KBM-7 (cell line): ENCODE data around the gene KLK7.
"Not testable (repeated sequence)": the region's sequence is repeated elsewhere in the genome, so short reads cannot be mapped to it uniquely, and the experiment has no call there.

ENCODE experiments used
- DNase-seq: peaks from one replicate; pipeline ENCODE4 v3.0.0-alpha.2; 2015
- in situ Hi-C: fragments of 300-500 bp; cut with MboI; formaldehyde crosslinking; loops from 2 replicates; pipeline ENCODE4 v1.14.3; 2020; ENCODE audit warnings: low sequenced_read_pairs, low pct_unique_long_range_greater_than_20kb, mixed read lengths

The KLK7 gene

DNA sequence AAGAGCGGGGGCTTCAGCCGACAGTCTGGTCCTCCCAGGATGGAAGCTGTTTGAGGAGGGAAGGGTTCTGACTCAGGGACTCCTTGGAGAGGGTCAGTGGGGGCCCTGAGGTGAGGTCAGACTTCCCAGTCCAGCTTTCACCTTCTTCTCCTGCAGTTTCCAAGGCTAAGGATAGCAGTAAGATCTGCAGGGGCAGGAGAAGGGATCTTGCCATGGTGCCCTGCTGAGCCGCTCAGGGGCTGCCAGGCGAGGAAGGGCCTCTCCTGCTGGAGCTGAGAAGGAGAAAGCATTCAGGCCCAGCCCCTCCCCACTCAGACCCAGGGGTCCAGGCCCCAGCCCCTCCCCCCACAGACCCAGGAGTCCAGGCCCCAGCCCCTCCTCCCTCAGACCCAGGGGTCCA is 1.5 kb downstream of the KLK7 start:
- in situ Hi-C loops: no loop called here
- DNase-seq: no peak

DNA sequence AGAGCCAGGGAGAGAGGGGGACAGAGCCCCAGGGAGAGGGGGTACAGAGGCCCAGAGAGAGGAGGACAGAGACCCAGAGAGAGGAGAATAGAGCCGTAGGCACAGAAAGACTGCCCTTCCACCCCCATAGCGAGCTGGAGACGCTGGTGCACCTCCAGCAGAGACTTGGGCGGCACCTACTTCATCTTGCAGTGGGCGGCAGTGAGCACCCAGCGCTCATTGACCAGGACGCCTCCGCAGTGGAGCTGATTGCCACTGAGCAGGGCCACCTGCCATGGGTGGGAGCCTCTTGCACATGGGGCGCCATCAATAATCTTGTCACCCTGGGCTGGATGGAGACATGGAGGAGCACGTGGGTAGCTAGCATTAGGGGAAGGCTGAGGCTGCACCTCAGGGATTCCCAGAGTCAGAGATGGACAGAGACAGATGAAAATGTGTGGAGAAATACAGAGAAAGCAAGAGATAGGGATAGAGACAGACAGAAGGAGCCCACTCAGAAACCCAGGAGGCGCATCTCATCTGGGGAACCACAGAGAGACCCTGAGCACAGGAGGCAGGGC is 2.0 kb downstream of the KLK7 start:
- DNase-seq: no peak
- in situ Hi-C loops: no loop called here

DNA sequence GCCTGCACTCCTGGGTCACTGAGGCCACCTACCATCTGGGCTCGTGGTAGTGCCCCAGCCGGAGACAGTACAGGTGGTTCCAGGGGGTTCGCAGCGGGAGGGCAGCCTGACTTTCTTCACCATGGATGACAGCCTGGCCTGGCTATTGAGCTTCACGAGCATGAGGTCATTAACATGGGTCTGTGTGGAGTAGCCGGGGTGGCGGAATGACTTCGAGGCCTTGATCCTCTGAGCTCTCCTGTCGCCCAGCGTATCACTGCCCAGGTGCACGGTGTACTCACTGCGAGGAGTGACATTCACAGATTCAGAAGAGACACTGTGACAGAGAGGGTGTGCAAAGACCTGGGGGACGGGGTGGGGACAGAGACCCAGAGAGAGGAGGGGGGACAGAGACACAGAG is 3.5 kb downstream of the KLK7 start:
- DNase-seq: no peak
- in situ Hi-C loops: no loop called here

DNA sequence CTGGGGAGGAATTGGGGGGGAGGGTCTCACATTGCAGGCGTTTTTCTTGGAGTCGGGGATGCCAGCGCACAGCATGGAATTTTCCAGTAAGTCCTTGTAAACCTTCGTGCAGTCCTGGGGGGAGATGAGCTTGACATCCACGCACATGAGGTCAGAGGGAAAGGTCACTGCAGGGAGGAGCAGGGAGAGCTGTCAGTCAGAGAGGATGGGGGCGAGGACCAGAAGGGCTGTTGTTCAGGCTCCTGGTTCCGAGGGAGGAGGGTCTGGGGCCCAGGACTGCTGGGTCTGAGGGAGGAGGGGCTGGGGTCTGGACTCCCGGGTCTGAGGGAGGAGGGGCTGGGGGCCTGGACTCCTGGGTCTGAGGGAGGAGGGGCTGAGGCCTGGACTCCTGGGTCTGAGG is 4.0 kb downstream of the KLK7 start:
- no peak for DNase-seq
- in situ Hi-C loops: no loop called here

DNA sequence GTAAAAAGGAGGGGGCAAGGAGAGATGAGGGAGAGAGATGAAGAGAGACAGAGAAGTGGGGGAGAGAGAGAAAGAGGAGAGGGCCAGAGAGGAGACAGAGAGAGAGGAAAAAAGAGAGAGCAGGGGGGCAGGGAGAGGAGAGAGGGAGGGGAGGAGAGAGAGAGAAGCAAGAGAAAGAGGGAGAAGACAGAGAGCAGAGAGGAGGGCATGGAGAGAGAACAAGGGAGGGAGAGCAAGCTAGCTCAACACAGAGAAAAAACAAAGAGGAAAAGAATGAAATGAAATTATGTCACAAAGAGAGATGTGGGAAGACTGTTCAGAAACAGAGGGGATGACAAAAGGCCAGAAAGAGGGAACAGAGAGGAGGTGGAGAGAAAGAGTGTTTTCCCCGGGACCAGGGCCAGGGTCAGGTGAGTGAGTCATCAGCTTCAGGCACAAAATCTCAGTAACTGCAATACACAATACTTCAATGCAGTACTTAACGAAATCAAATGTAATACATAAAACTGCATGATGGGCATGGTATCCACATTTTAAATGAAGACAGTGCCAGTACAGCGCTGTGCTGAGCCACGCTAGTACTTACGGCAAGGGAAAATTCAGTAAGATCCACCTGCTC is 4.8 kb downstream of the KLK7 start:
- in situ Hi-C loops: no loop called here
- DNase-seq: no peak

DNA sequence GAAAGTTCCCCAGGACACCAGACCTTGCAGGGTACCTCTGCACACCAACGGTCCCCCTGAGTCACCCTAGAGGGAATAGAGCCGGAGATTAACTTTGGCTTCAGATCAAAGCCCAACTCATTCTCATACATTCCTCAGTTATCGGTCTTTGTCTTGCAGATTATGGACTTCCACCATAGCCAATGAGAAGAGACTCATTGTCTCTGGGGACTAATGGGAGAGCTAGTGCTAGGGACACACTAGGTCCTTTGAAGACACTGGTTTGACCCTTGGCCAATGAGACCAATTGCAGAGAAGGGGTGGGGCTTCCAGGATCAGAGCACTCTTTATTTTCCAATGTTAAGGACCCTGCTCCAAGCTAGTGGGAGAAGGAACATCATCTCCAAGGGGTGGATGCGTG is 6.1 kb downstream of the KLK7 start:
- in situ Hi-C loops: no loop called here
- DNase-seq: no peak

DNA sequence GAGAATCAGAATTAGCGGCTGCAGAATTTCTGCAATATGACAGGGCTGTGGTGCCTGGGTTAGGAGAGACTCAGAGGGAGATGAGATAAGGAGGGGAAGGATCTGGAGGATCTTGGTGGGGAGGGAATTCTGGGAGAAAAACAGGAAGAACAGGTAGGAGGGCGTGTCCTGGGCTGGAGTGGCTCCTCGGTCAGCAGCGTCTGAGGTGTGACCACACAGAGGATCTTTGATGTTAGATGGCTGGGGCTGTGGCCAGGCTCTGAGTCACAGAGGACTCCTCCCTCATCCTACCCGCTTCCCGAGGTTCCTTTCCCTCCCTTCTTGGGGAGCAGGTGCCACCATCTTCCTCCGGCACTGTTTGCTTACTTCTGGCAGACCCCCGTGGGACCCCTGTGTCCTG is 8.0 kb downstream of the KLK7 start:
- DNase-seq: no peak
- in situ Hi-C loops: no loop called here

DNA sequence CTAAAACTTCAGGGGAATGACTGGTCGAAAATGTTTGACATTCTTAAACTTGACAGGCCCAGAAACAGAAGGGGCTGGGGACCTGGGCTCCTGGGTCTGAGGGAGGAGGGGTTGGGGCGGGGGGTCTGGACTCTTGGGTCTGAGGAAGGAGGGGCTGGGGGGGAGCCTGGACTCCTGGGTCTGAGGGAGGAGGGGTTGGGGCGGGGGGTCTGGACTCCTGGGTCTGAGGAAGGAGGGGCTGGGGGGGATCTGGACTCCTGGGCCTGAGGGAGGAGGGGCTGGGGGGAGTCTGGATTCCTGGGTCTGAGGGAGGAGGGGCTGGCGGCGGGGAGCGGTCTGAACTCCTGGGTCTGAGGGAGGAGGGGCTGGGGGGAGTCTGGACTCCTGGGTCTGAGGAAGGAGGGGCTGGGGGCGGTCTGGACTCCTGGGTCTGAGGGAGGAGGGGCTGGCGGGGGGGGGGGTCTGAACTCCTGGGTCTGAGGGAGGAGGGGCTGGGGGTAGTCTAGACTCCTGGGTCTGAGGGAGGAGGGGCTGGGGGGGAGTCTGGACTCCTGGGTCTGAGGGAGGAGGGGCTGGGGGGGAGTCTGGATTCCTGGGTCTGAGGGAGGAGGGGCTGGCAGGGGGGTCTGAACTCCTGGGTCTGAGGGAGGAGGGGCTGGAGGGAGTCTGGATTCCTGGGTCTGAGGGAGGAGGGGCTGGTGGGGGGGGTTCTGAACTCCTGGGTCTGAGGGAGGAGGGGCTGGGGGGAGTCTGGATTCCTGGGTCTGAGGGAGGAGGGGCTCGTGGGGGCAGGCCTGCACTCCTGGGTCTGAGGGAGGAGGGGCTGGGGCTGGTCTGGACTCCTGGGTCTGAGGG is 8.8 kb downstream of the KLK7 start:
- DNase-seq: no peak
- in situ Hi-C loops: no loop called here

DNA sequence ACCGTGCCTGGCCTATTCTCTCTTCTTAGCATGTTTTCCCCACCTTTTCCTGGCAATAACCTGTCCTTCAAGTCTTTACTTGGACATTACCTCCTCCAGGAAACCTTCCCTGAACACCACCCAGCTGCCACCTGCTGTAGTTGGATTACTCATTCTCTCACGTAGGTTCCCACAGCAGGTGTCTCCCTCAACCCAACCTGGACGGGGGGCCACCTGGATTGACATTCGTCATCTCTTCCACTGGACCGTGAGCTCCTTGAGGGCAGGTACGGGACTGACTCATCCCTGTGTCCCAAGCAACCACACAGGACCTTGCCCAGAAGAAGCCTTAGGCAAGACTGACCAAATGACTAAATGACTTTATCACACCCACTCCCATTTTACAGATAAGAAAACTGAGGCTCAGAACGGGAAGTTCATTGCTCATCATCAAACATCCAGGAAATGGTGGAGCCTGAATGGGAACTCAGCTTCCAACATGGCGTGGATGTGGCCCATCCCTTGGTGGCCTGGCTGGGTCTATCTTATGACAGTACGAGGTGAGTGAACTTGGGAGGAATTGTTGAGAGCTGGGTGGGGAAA is 10.8 kb downstream of the KLK7 start:
- in situ Hi-C loops: no loop called here
- DNase-seq: no peak

DNA sequence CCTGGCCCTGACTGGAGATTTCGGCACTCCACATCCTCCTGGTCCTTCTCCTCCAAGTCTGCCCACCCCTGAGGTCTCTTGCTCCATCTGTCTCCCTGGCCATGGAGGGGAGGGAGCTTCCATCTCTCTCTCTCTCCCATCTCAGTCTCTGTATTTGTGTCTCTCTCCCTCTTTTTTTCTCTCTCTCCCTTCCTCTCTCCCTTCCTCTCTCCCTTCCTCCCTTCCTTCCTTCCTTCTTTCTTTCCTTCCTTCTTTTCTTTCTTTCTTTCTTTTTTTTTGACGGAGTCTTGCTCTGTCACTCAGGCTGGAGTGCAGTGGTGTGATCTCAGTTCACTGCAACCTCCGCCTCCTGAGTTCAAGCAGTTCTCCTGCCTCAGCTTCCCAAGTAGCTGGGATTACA is 13.9 kb downstream of the KLK7 start:
- DNase-seq, in situ Hi-C loops: not testable (repeated sequence)

DNA sequence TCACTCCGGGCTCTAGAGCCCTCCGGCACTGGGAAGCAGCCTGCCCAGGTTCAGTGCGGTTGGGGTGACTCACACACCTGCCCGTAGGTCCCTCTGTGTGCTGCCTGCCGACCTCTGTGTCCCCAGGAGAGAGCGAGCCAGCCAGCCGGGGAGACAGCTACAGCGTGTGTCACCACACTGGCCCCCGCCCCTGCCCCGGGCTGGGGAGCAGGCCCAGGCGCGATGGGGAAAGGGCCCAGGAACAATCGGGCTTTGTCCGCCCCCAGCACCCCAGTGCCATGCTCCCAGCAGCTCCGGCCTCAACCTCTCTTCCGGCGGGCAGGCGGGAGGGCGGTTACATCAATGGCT is 14.3 kb downstream of the KLK7 start, which contains the start of gene KLK6:
Gene KLK6, minus strand, starts transcription at position 179 of the 348 bp plus-strand sequence. CDS start 1,487 bp downstream, outside the sequence.
- no peak for DNase-seq
- in situ Hi-C loops: no loop called here

DNA sequence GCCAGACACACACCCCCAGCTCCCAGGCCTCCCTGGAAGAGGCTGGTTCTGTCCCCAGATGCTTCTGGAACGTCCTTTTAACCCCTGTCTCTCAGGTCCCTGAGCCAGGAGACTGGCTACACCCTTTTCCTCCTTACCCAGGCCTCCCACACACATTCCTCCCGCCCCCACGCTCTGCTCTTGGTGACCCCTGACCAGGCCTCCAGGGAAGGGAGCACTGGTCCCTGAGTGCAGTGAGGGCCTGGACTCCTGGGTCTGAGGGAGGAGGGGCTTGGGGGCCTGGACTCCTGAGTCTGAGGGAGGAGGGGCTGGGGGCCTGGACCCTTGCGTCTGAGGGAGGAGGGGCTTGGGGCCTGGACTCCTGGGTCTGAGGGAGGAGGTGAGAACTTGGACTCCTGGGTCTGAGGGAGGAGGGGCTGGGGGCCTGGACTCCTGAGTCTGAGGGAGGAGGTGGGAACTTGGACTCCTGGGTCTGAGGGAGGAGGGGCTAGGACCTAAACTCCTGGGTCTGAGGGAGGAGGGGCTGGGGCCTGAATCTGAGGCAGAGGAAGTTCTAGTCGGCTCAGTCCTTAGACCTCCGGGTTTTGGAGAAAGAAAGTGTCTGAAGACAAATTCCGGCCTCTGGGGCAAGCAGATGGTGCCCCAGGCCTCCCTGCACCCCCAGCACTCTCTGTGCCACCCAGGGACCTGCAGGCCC is 14.9 kb downstream of the KLK7 start:
- in situ Hi-C loops: no loop called here

DNA sequence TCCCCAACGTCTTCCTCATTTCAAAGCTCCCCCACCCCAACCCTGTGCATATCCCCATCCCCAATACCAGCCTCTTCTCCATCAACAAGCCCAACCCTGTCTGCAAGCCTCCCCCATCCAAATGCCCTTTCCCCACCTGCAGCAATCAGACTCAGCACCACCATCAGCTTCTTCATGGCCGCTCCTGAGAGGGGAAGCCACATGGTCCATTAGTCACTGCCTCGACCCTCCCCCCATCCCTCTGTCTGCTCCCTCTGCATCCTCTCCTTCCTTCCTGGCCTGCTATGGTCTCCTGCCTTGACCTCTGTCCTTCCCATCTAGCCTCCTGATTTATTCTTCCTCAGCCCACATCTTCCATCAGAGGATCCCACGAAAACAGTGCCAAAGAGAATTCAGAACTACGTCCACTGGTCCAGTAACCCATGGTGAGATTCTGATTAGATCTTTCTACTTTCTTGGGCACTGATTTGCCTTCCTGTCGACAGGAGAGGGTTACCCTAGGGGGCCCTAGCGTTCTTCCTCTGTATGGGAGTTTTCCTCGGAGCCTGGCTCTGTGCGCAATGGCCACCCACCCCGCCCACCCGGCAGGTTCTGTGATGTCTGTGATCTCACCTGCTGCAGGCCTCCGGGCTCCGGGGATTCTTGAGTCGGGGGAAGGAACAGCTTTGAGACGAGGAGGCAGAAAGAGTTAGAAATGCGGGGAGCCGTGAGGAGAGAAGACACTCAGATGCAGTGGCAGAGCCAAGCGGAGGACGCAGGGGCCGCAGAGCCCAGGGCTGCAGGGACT is 15.6 kb downstream of the KLK7 start:
- in situ Hi-C loops: no loop called here
- no peak for DNase-seq

More for the DNA sequence above, 14.9 kb downstream of the KLK7 start:
- no peak for DNase-seq

DNA sequence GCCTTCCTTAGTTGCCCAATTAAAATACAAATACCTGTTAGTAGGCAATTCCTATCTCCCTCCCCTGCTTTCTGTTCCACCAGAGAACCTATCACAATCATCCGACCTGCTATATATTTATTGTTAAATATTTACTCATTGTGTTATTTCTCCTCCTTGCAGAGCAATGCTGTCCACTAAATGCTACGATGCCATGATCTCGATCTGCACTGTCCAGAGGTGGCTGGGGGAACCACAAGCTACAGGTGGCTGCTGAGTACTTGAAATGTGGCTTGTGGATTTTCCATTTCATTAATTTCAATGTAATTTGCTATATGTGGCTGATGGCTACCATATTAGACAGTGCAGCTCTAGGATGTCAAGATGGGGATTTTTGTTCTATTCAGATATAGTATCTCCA is 19.5 kb downstream of the KLK7 start:
- in situ Hi-C loops: no loop called here
- DNase-seq: no peak

DNA sequence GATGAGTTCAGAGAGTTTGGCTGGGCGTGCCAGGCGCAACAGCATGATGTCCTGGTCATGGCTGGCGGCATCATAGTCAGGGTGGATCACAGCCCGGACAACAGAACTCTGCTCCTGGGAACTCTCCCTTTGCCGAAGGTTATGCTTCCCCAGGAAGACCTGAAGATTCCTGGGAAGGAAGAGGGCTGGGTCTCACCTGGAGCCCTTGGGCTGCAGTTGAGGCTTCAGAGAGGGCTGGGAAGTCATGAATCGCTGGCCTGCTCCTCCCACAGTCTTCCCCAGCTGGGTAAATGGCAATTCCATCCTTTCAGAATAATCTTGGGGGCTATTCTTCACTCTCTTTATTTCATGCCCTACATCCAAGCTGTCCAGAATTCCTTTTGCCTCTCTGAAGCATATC is 20.3 kb downstream of the KLK7 start:
- in situ Hi-C loops: no loop called here
- DNase-seq: no peak

DNA sequence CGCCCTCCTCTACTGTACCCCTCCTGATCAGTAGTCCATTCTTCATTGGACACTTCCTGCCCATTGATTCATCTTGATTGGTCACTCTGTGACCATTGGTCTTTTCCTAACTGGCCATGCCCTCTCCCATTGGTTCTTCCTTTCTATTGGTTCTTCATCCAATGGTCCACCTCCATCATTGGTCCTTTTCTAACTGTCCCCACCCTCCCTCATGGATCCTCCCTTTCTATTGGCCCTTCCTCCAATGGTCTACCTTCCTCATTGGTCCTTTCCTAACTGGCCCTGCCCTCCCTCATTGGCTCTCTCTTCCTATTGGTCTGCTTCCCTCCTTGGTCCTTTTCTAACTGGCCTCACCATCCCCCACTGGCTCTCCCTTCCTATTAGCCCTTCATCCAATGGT is 21.5 kb downstream of the KLK7 start:
- DNase-seq: no peak
- in situ Hi-C loops: no loop called here

DNA sequence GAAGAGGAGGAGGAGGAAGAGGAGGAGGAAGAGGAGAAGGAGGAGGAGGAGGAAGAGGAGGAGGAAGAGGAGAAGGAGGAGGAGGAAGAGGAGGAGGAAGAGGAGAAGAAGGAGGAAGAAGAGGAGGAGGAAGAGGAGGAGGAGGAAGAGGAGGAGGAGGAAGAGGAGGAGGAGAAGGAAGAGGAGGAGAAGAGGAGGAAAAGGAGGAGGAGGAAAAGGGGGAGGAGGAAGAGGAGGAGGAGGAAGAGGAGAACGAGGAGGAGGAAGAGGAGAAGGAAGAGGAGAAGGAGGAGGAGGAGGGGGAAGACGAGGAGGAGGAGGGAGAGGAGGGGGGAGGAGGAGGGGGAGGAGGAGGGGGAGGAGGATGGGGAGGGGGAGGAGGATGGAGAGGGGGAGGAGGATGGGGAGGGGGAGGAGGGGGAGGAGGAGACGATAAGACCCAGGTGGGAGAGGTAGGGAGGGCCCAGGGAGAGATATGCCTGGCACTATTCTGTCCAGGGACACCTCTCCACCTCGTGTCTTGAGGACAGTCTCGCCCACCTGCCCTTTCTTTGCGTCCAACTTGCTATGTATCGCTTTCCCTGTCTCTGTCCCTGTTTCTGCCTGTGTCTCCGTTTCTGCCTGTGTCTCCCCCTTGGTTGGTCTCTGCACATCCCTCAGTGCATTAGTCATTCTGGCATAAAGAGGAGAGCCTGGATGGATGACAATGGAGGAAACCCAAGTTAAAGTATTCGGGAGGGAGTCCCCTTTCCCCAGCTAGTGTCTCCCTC is 23.8 kb downstream of the KLK7 start:
- no peak for DNase-seq
- in situ Hi-C loops: no loop called here

DNA sequence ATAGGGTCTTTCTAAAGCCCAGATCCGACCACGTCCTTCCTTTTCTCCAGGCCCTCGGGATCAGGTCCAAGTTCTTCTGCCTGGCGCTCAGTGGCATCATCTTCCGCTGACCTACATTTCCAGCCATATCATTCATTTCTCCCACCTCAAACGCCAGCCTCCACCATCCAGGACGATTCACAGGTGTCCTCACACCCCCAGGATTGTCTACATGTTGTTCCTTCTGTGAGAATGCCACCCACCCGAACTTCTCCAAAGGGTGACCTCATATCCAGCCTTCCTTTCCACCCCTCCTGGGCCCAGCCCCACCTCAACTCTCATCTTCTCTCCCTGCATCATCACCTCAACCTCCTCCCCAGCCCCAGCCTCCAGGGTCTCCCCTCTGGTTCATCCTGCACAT is 26.1 kb downstream of the KLK7 start:
- in situ Hi-C loops: no loop called here
- no peak for DNase-seq
